NK-92 treated with Interleukin-12 subunit alpha and Interleukin-12 subunit beta, amount 100 ng/mL, for 24 hours (cell line): ENCODE data around the gene SLC25A5.
"Not testable (repeated sequence)": the region's sequence is repeated elsewhere in the genome, so short reads cannot be mapped to it uniquely, and the experiment has no call there.

Experiments used
- DNase-seq: peaks from one replicate; lab custom pipeline; 2025; lab: John Stamatoyannopoulos, UW

The SLC25A5 gene

GRCh38 chrX:119467842-119468550 is at the start of gene SLC25A5:
SLC25A5 (plus strand) TSS chrX:119468444; CDS start chrX:119468516, 72 bp downstream.
- peak; percentile 67 for DNase-seq

GRCh38 chrX:119419146-119419545 is 49.1 kb upstream of the SLC25A5 start:
- DNase-seq, result no peak

GRCh38 chrX:119419898-119420297 is 48.3 kb upstream of the SLC25A5 start:
- DNase-seq, result no peak

- no peak for DNase-seq
These were observed 47.1 kb upstream of the SLC25A5 start for GRCh38 chrX:119421016-119421705.

- DNase-seq, result no peak
These were observed 44.6 kb upstream of the SLC25A5 start for GRCh38 chrX:119423631-119424030.

GRCh38 chrX:119424999-119425398 is 43.2 kb upstream of the SLC25A5 start:
- DNase-seq, result no peak

GRCh38 chrX:119427024-119427794 is 41.0 kb upstream of the SLC25A5 start:
- DNase-seq, result no peak

- no peak for DNase-seq
These were observed 40.5 kb upstream of the SLC25A5 start for GRCh38 chrX:119427795-119428185.

- DNase-seq, result no peak
These were observed 38.8 kb upstream of the SLC25A5 start for GRCh38 chrX:119429471-119429870.

GRCh38 chrX:119441295-119441694 is 26.9 kb upstream of the SLC25A5 start:
- not testable (repeated sequence) for DNase-seq

- DNase-seq, result no peak
These were observed 26.0 kb upstream of the SLC25A5 start for GRCh38 chrX:119442286-119442685.

- DNase-seq, result no peak
These were observed 15.0 kb upstream of the SLC25A5 start for GRCh38 chrX:119453202-119453601.

- no peak for DNase-seq
These were observed 13.0 kb upstream of the SLC25A5 start for GRCh38 chrX:119455264-119455663.

- DNase-seq, result no peak
These were observed 9.1 kb upstream of the SLC25A5 start for GRCh38 chrX:119459181-119459580.

- DNase-seq, result no peak
These were observed 2.7 kb upstream of the SLC25A5 start for GRCh38 chrX:119465555-119465954.

- no peak for DNase-seq
These were observed 1.3 kb upstream of the SLC25A5 start for GRCh38 chrX:119466970-119467369.

GRCh38 chrX:119467433-119467832 is 811 bp upstream of the SLC25A5 start:
- no peak for DNase-seq

GRCh38 chrX:119468551-119469312 is 488 bp downstream of the SLC25A5 start:
- peak; percentile 75 for DNase-seq

- no peak for DNase-seq
These were observed 1.0 kb downstream of the SLC25A5 start for GRCh38 chrX:119469313-119469635.

GRCh38 chrX:119474615-119475388 is 6.6 kb downstream of the SLC25A5 start:
- DNase-seq, result no peak

- no peak for DNase-seq
These were observed 7.3 kb downstream of the SLC25A5 start for GRCh38 chrX:119475389-119476101.
